NCI-H2171 (cell line): Measurements from ENCODE around the gene STXBP6.
"Not testable (repeated sequence)": the region's sequence is repeated elsewhere in the genome, so short reads cannot be mapped to it uniquely, and the experiment has no call there.

Experiments
- DNase-seq: peaks from one replicate; lab custom pipeline; 2025; lab: John Stamatoyannopoulos, UW

Gene STXBP6

GRCh38 chr14:24857277-24857676, 192.7 kb downstream of the STXBP6 start:
- no peak for DNase-seq

GRCh38 chr14:24853446-24853845, 196.5 kb downstream of the STXBP6 start:
- no peak for DNase-seq

GRCh38 chr14:24852312-24853060, 197.5 kb downstream of the STXBP6 start:
- no peak for DNase-seq

- no peak for DNase-seq
Measured at GRCh38 chr14:24851837-24852236, 198.1 kb downstream of the STXBP6 start.

GRCh38 chr14:24851406-24851805, 198.5 kb downstream of the STXBP6 start:
- DNase-seq: no peak

GRCh38 chr14:24850072-24850471, 199.9 kb downstream of the STXBP6 start:
- DNase-seq: no peak

- no peak for DNase-seq
Measured at GRCh38 chr14:24849471-24849870, 200.5 kb downstream of the STXBP6 start.

GRCh38 chr14:24848102-24848790, 201.7 kb downstream of the STXBP6 start:
- no peak for DNase-seq

GRCh38 chr14:24847568-24848095, 202.3 kb downstream of the STXBP6 start:
- DNase-seq: no peak

- DNase-seq: no peak
Measured at GRCh38 chr14:24846261-24846660, 203.7 kb downstream of the STXBP6 start.

- DNase-seq: no peak
Measured at GRCh38 chr14:24845851-24846250, 204.1 kb downstream of the STXBP6 start.

GRCh38 chr14:24844011-24844410, 205.9 kb downstream of the STXBP6 start:
- no peak for DNase-seq

GRCh38 chr14:24843494-24843893, 206.5 kb downstream of the STXBP6 start:
- no peak for DNase-seq

GRCh38 chr14:24840204-24840893, 209.6 kb downstream of the STXBP6 start:
- no peak for DNase-seq

GRCh38 chr14:24839617-24840203, 210.2 kb downstream of the STXBP6 start:
- no peak for DNase-seq

- DNase-seq: no peak
Measured at GRCh38 chr14:24838945-24839616, 210.9 kb downstream of the STXBP6 start.

GRCh38 chr14:24837280-24838046, 212.5 kb downstream of the STXBP6 start:
- DNase-seq: no peak

GRCh38 chr14:24836324-24836723, 213.6 kb downstream of the STXBP6 start:
- not testable (repeated sequence) for DNase-seq

GRCh38 chr14:24834956-24835355, 215.0 kb downstream of the STXBP6 start:
- DNase-seq: no peak

GRCh38 chr14:24833385-24833784, 216.6 kb downstream of the STXBP6 start:
- no peak for DNase-seq

- DNase-seq: no peak
Measured at GRCh38 chr14:24831677-24832076, 218.3 kb downstream of the STXBP6 start.
